Measurements from ENCODE around the gene LCOR.

GRCh38 chr10:96935810-96936209 lies 103.7 kb downstream of the LCOR start:
- TF ChIP-seq E2F5 (CRISPR knock-in tag; IDR thresholded peaks at IDR 0.05) (no peak), ZNF311 (CRISPR knock-in tag; IDR thresholded peaks at IDR 0.05) (no peak), CTCF (IDR thresholded peaks at IDR 0.05 in 2 of 3, conservative IDR thresholded peaks at IDR 0.05 in 1 of 3; ENCODE audit: insufficient read depth in 2 of 3, low read depth in 1 of 3, low read length in 3 of 3) (no peak)
